Measurements from ENCODE around the gene BRIP1.

The BRIP1 gene

GRCh38 chr17:61757168-61757567, 106.2 kb downstream of the BRIP1 start:
- no peak for DNase-seq (ENCODE audit: low spot score)

- DNase-seq (ENCODE audit: low spot score): no peak
These were observed 106.8 kb downstream of the BRIP1 start for GRCh38 chr17:61756561-61756960.

GRCh38 chr17:61755668-61756067, 107.7 kb downstream of the BRIP1 start:
- DNase-seq (ENCODE audit: low spot score): no peak

GRCh38 chr17:61755078-61755477, 108.2 kb downstream of the BRIP1 start:
- no peak for DNase-seq (ENCODE audit: low spot score)

GRCh38 chr17:61754124-61754523, 109.2 kb downstream of the BRIP1 start:
- no peak for DNase-seq (ENCODE audit: low spot score)

- DNase-seq (ENCODE audit: low spot score): no peak
These were observed 109.6 kb downstream of the BRIP1 start for GRCh38 chr17:61753696-61754095.

- no peak for DNase-seq (ENCODE audit: low spot score)
These were observed 112.7 kb downstream of the BRIP1 start for GRCh38 chr17:61750656-61751055.

GRCh38 chr17:61749823-61750404, 113.4 kb downstream of the BRIP1 start:
- DNase-seq (ENCODE audit: low spot score): no peak

- no peak for DNase-seq (ENCODE audit: low spot score)
These were observed 116.9 kb downstream of the BRIP1 start for GRCh38 chr17:61746248-61746985.

- DNase-seq (ENCODE audit: low spot score): no peak
These were observed 118.5 kb downstream of the BRIP1 start for GRCh38 chr17:61744804-61745203.

- DNase-seq (ENCODE audit: low spot score): no peak
These were observed 119.1 kb downstream of the BRIP1 start for GRCh38 chr17:61744252-61744651.

GRCh38 chr17:61743766-61744165, 119.6 kb downstream of the BRIP1 start:
- DNase-seq (ENCODE audit: low spot score): no peak

- no peak for DNase-seq (ENCODE audit: low spot score)
These were observed 124.3 kb downstream of the BRIP1 start for GRCh38 chr17:61739002-61739401.

- DNase-seq (ENCODE audit: low spot score): no peak
These were observed 125.1 kb downstream of the BRIP1 start for GRCh38 chr17:61738249-61738648.

- no peak for DNase-seq (ENCODE audit: low spot score)
These were observed 125.5 kb downstream of the BRIP1 start for GRCh38 chr17:61737820-61738219.

GRCh38 chr17:61736438-61736837, 126.9 kb downstream of the BRIP1 start:
- DNase-seq (ENCODE audit: low spot score): no peak

GRCh38 chr17:61735807-61736206, 127.5 kb downstream of the BRIP1 start:
- DNase-seq (ENCODE audit: low spot score): no peak

- no peak for DNase-seq (ENCODE audit: low spot score)
These were observed 128.9 kb downstream of the BRIP1 start for GRCh38 chr17:61734466-61734865.

- DNase-seq (ENCODE audit: low spot score): no peak
These were observed 129.3 kb downstream of the BRIP1 start for GRCh38 chr17:61734012-61734411.

- DNase-seq (ENCODE audit: low spot score): no peak
These were observed 130.3 kb downstream of the BRIP1 start for GRCh38 chr17:61733021-61733420.

GRCh38 chr17:61732169-61732568, 131.2 kb downstream of the BRIP1 start:
- DNase-seq (ENCODE audit: low spot score): no peak

GRCh38 chr17:61731330-61731729, 132.0 kb downstream of the BRIP1 start:
- DNase-seq (ENCODE audit: low spot score): no peak

GRCh38 chr17:61729690-61730268, 133.5 kb downstream of the BRIP1 start:
- no peak for DNase-seq (ENCODE audit: low spot score)

All from left forelimb (tissue), 1 donor.